SK-N-SH (cell line): Measurements from ENCODE around the gene WDR90.

ENCODE experiments used
- CHD2 ChIP-seq: fragments of 150-350 bp; IDR thresholded peaks from 2 replicates; pipeline ENCODE4 v1.6.1; 2018; ENCODE audit warnings: low read length; ENCODE audit not compliant: partially characterized antibody
- ELF1 ChIP-seq: IDR thresholded peaks from 2 replicates; pipeline ENCODE4 v1.4.0; 2012
- EZH2phosphoT487 ChIP-seq: fragments of 200-600 bp; sonication (generic); IDR thresholded peaks from 2 replicates; pipeline ENCODE4 v1.6.1; 2017; ENCODE audit warnings: low read depth, mixed run types, mild to moderate bottlenecking, antibody characterized with exemption, moderate library complexity, borderline replicate concordance
- JUND ChIP-seq: IDR thresholded peaks from 2 replicates; pipeline ENCODE4 v1.4.0; 2012
- MEF2A ChIP-seq: IDR thresholded peaks from 2 replicates; pipeline ENCODE4 v1.4.0; 2012; ENCODE audit warnings: low read depth, borderline replicate concordance
- NRF1 ChIP-seq: IDR thresholded peaks from 2 replicates; pipeline ENCODE4 v1.6.1; 2012; ENCODE audit warnings: low read depth, mild to moderate bottlenecking, low read length
- RXRA ChIP-seq: IDR thresholded peaks from 2 replicates; pipeline ENCODE4 v1.4.0; 2012; ENCODE audit warnings: low read depth, mild to moderate bottlenecking, borderline replicate concordance
- YY1 ChIP-seq: IDR thresholded peaks from 2 replicates; pipeline ENCODE4 v1.4.0; 2012; ENCODE audit warnings: low read depth, mild to moderate bottlenecking
- TF ChIP-seq, protein P1 (sequence below): fragments of 200-600 bp; sonication (generic); IDR thresholded peaks from 2 replicates; pipeline ENCODE4 v1.6.1; 2017; ENCODE audit warnings: antibody characterized with exemption, mild to moderate bottlenecking, moderate library complexity
- TF ChIP-seq, protein P2 (sequence below): IDR thresholded peaks from 2 replicates; pipeline ENCODE4; 2012

DNA sequence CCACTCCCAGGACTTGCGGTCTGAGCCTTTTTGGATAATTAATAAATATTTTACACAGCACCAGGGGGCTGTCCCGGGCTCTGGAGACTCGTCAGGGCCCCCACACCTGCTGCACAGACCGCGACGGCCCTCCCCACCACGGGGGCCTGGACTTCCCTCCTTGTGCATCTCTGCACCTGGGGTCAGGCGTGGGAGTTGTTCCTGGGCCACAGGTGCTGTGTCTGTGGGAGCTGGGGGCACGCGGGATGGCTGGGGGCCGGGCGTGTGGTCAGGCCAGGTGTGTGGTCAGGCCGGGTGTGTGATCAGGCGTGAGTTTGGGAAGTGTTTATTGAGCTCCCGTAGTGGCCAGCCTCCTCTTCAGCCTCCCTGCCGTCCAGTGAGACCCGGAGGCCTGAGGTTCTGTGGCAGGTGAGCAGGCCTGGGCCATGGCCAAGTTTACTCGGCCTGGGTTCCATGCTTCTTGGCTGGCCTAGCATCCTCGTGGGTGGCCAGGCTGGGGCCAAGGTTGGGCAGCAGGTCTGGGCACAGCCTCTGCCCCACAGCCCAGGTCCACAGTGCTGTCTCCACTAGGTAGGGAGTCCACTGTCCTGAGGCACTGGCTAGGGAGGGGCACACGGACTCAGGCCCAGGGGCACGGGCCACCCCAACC, 29.2 kb downstream of the WDR90 start:
- TF ChIP-seq NRF1 (no peak), EZH2phosphoT487 (no peak), RXRA (no peak), ELF1 (no peak), MEF2A (no peak), CHD2 (no peak), JUND (no peak), YY1 (no peak)
- TF ChIP-seq, protein P1, sequence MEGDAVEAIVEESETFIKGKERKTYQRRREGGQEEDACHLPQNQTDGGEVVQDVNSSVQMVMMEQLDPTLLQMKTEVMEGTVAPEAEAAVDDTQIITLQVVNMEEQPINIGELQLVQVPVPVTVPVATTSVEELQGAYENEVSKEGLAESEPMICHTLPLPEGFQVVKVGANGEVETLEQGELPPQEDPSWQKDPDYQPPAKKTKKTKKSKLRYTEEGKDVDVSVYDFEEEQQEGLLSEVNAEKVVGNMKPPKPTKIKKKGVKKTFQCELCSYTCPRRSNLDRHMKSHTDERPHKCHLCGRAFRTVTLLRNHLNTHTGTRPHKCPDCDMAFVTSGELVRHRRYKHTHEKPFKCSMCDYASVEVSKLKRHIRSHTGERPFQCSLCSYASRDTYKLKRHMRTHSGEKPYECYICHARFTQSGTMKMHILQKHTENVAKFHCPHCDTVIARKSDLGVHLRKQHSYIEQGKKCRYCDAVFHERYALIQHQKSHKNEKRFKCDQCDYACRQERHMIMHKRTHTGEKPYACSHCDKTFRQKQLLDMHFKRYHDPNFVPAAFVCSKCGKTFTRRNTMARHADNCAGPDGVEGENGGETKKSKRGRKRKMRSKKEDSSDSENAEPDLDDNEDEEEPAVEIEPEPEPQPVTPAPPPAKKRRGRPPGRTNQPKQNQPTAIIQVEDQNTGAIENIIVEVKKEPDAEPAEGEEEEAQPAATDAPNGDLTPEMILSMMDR, result no peak
- TF ChIP-seq, protein P2, sequence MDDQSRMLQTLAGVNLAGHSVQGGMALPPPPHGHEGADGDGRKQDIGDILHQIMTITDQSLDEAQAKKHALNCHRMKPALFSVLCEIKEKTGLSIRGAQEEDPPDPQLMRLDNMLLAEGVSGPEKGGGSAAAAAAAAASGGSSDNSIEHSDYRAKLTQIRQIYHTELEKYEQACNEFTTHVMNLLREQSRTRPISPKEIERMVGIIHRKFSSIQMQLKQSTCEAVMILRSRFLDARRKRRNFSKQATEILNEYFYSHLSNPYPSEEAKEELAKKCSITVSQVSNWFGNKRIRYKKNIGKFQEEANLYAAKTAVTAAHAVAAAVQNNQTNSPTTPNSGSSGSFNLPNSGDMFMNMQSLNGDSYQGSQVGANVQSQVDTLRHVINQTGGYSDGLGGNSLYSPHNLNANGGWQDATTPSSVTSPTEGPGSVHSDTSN, result no peak
